Right cardiac atrium (tissue), 5 donors: ENCODE data around the gene HDGFL2. TPM values are rescaled to one million over a fixed set of nuclear protein-coding genes. Genes with fewer than 3 reads are reported as not detected.

ENCODE experiments used
- ATAC-seq, 2 donors: fragments of 200-7000 bp; cut with Tn5 transposase; one replicate each; pipeline versions ENCODE4 v1.8.0 to v1.9.1; 2020; ENCODE audit warnings: moderate library complexity in 2 of 2, mild to moderate bottlenecking in 1 of 2
- DNase-seq, 3 donors: peaks; one replicate each; pipeline ENCODE4 v3.0.0-alpha.2; 2020
- H3K27ac ChIP-seq: one replicate; pipeline ENCODE4 v1.5.1; 2013; ENCODE audit warnings: mild to moderate bottlenecking, low read length, control low read depth, moderate library complexity
- H3K27me3 ChIP-seq: one replicate; pipeline ENCODE4 v1.6.1; 2013; ENCODE audit not compliant: control insufficient read depth, insufficient read depth
- H3K4me1 ChIP-seq: one replicate; pipeline ENCODE4 v1.6.1; 2013; ENCODE audit warnings: low read length; ENCODE audit not compliant: control insufficient read depth, insufficient read depth
- H3K4me3 ChIP-seq: one replicate; pipeline ENCODE4 v1.5.1; 2013; ENCODE audit warnings: low read length, control low read depth
- H3K9me3 ChIP-seq: one replicate; pipeline ENCODE4 v1.6.1; 2013; ENCODE audit warnings: low read length; ENCODE audit not compliant: control insufficient read depth
- WGBS: extraction: QIAGEN DNeasy Blood & Tissue Kit; methylation state at CpG from one replicate; pipeline ENCODE4 v1.1.7; 2013; 5-methylcytosine and 5-hydroxymethylcytosine counted together
- intact Hi-C, 4 donors: fragments of 100-400 bp; cut with DNase I; formaldehyde crosslinking; loops; one replicate each; pipeline versions ENCODE4 v1.11.0 to v1.14.0; 2022 to 2023
- polyA plus RNA-seq: library from polyadenylated mRNA; stranded (reverse); fragments of 200-250 nt; gene quantifications from one replicate; pipeline ENCODE4 v1.2.3, GENCODE V29; 2013
- total RNA-seq, 4 donors: library from RNA; stranded (reverse); fragmentation: NEBNext Ultra II Directional; extraction: Animal tissue kit (Norgen Biotek cat#: 25700); gene quantifications; one replicate each; pipeline ENCODE4 v1.2.1, GENCODE V29; 2021
- donor health status: healthy with polysubstance abuse.
- donor health status: DM: no; HTN: yes; CAD: no.
- donor health status: DM: no; HTN: no; CAD: no.
- donor health status: DM: no; HTN: yes; CAD: no; lungs with severe emphysema.
- donor health status: DM: yes; HTN: yes; CAD: no.

Gene HDGFL2
- total and polyA plus RNA-seq, 5 donors = 20.6 to 31.4 (median 28.6) TPM

- Histone ChIP-seq H3K4me1 (no peaks in the 10 kb centered on the region), H3K9me3 (no peaks in the 10 kb centered on the region), H3K27ac (no peak overlapping the region), H3K27me3 (no peaks in the 10 kb centered on the region), H3K4me3 (no peak overlapping the region)
- intact Hi-C loops = no loop called here
- ATAC-seq (no peak), DNase-seq (peak in 1 of 3 donors; percentile 56)
- WGBS = 92% methylated on average over 58 of the region's 58 CpGs
Observed at GRCh38 chr19:4445963-4446703, 26.0 kb upstream of the HDGFL2 start.

GRCh38 chr19:4446704-4447200 lies 25.3 kb upstream of the HDGFL2 start:
- peak in 1 of 3 donors; percentile 61 for DNase-seq
- Histone ChIP-seq H3K27ac (no peak overlapping the region), H3K4me1 (no peaks in the 10 kb centered on the region), H3K9me3 (no peaks in the 10 kb centered on the region), H3K4me3 (no peak overlapping the region), H3K27me3 (no peaks in the 10 kb centered on the region)
- 81% methylated on average over 15 of the region's 15 CpGs for WGBS
- intact Hi-C loops = no loop called here
- no peak for ATAC-seq

GRCh38 chr19:4447327-4448146 lies 24.6 kb upstream of the HDGFL2 start:
- intact Hi-C loops = no loop called here

GRCh38 chr19:4448147-4448985 lies 23.7 kb upstream of the HDGFL2 start:
- DNase-seq = peak in 1 of 3 donors; percentile 42
- intact Hi-C loops = no loop called here
- H3K27ac ChIP-seq = no peak overlapping the region
- no peaks in the 10 kb centered on the region for H3K9me3 ChIP-seq
- no peak for ATAC-seq
- no peak overlapping the region for H3K4me3 ChIP-seq
- H3K27me3 ChIP-seq = no peaks in the 10 kb centered on the region
- 79% methylated on average over 30 of the region's 30 CpGs for WGBS
- no peaks in the 10 kb centered on the region for H3K4me1 ChIP-seq

More at GRCh38 chr19:4447327-4448146, 24.6 kb upstream of the HDGFL2 start:
- Histone ChIP-seq H3K4me1 (no peaks in the 10 kb centered on the region), H3K9me3 (no peaks in the 10 kb centered on the region), H3K27me3 (no peaks in the 10 kb centered on the region), H3K4me3 (no peak overlapping the region), H3K27ac (no peak overlapping the region)
- no peak for ATAC-seq
- no peak for DNase-seq
- WGBS = 90% methylated on average over 28 of the region's 28 CpGs

GRCh38 chr19:4449022-4449638 lies 23.0 kb upstream of the HDGFL2 start:
- intact Hi-C loops = no loop called here
- Histone ChIP-seq H3K27ac (peak overlapping the region; percentile 21), H3K4me1 (no peaks in the 10 kb centered on the region), H3K27me3 (no peaks in the 10 kb centered on the region), H3K9me3 (no peaks in the 10 kb centered on the region), H3K4me3 (no peak overlapping the region)
- DNase-seq (peak; percentile 79 to 89 (median 86)), ATAC-seq (peak; percentile 72 to 73)
- WGBS = 66% methylated on average over 24 of the region's 24 CpGs

GRCh38 chr19:4449639-4450028 lies 22.5 kb upstream of the HDGFL2 start:
- no peak overlapping the region for H3K27ac ChIP-seq

GRCh38 chr19:4452230-4452990 lies 19.7 kb upstream of the HDGFL2 start:
- no peak overlapping the region for H3K27ac ChIP-seq
- intact Hi-C loops = loop anchor here in 1 of 4 donors (10.0 kb wide), 1 partner anchor 48 kb away; the partner anchor contains the start of genes CHAF1A and SH3GL1
- ATAC-seq (no peak), DNase-seq (peak in 2 of 3 donors; percentile 53 to 55)
- 90% methylated on average over 24 of the region's 24 CpGs for WGBS
- no peaks in the 10 kb centered on the region for H3K9me3 ChIP-seq
- H3K4me1 ChIP-seq = peaks cover 16% of the 10 kb centered on the region
- no peak overlapping the region for H3K4me3 ChIP-seq
- H3K27me3 ChIP-seq = no peaks in the 10 kb centered on the region

More at GRCh38 chr19:4449639-4450028, 22.5 kb upstream of the HDGFL2 start:
- ATAC-seq (no peak), DNase-seq (no peak)
- Histone ChIP-seq H3K9me3 (no peaks in the 10 kb centered on the region), H3K4me1 (no peaks in the 10 kb centered on the region), H3K4me3 (no peak overlapping the region), H3K27me3 (no peaks in the 10 kb centered on the region)
- WGBS = 87% methylated on average over 9 of the region's 9 CpGs
- intact Hi-C loops = loop anchor here in 1 of 4 donors (10.0 kb wide), 1 partner anchor 45 kb away; the partner anchor contains the start of genes CHAF1A and SH3GL1

GRCh38 chr19:4453232-4454179 lies 18.6 kb upstream of the HDGFL2 start:
- DNase-seq (peak in 2 of 3 donors; percentile 48 to 55), ATAC-seq (no peak)
- Histone ChIP-seq H3K4me1 (peaks cover 16% of the 10 kb centered on the region), H3K9me3 (no peaks in the 10 kb centered on the region), H3K27me3 (no peaks in the 10 kb centered on the region), H3K27ac (no peak overlapping the region), H3K4me3 (no peak overlapping the region)
- intact Hi-C loops = loop anchor here in 1 of 4 donors (10.0 kb wide), 1 partner anchor 49 kb away; the partner anchor contains the start of genes CHAF1A and SH3GL1
- WGBS = 69% methylated on average over 34 of the region's 34 CpGs
